Activated CD8-positive, alpha-beta memory T cell treated with anti-CD3 and anti-CD28 coated beads for 48 hours (primary cell): ENCODE data around the gene TBC1D32.
"Not testable (repeated sequence)": the region's sequence is repeated elsewhere in the genome, so short reads cannot be mapped to it uniquely, and the experiment has no call there.

Experiments
- DNase-seq, 3 experiments: peaks; one replicate each; pipeline ENCODE4 v3.0.0-alpha.2; 2020; ENCODE audit warnings: low read depth in 2 of 3, low spot score in 2 of 3

TBC1D32 gene

DNA sequence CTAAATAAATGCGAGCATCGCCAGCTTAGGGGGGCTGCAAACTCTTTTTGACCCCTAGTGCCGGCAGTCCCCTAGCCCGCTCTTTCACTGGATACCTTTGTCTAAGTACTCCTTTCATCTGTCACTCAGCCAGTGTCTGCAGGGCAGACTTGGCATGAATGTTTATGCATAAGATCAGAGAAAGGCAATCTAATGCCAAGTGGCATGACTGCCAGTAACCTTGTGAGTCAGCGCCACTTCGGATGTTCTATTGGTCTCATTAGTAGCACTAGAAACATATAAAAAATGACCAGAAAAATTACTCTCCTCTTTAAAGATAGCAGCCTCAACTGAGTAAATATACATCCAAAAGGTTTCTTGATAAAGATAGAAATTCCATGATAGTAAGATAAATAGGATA lies 192.2 kb downstream of the TBC1D32 start:
- DNase-seq, result no peak

- DNase-seq, result no peak
These were observed 198.9 kb downstream of the TBC1D32 start for GRCh38 chr6:121135425-121135824.

DNA sequence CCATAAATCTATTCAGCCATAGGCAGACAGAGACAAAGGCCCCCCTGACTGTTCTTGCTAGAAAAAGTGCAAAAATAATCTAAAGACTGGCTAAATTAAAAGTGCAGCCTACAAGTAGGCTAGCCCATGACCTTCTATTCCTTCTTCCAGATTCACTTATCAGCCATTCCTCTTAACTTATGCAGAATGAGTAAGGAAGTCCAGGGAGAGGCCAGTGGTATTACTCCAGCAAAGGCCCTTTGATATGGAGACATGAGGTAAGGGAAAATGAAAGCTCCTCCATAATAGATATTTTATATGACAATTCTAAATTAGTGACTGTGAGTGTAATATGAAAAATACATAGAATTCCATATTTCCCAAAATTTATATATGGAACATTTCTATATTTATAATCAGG lies 199.4 kb downstream of the TBC1D32 start:
- no peak for DNase-seq

DNA sequence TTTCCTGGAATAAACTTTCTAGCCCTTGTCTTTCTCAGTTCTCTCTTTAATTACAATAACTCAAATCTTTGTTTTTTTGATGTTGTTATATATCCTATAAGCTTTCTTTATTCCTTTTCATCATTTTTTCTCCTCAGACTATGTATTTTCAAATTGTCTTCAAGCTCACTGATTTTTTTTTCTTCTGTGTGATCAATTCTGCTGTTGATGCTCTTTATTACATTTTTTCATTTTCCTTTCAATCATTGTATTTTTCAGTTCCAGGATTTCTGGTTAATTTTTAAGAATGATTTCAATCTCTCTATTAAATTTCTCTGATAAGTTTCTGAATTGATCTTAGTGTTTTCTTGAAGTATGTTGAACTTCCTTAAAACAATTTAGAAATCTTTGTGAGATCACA lies 209.7 kb downstream of the TBC1D32 start:
- no peak for DNase-seq

DNA sequence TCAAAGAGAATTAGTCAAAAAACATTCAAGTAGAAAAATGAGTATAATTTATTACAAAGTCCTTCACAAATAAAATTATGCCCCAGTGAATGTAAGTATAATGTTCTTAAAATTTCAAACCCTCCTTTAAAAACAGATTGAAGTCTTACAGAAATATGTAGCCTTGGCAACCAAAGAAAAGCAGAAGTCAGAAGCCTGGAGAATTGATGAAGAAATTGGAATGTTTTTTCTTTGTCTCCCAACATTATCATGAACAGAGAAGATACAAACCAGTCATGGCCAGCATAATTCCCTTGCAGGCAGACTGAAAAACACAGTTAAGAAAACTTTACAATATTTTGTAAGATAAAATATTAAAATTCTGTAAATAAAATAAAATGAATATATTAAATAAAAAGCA lies 221.9 kb downstream of the TBC1D32 start:
- no peak for DNase-seq

DNA sequence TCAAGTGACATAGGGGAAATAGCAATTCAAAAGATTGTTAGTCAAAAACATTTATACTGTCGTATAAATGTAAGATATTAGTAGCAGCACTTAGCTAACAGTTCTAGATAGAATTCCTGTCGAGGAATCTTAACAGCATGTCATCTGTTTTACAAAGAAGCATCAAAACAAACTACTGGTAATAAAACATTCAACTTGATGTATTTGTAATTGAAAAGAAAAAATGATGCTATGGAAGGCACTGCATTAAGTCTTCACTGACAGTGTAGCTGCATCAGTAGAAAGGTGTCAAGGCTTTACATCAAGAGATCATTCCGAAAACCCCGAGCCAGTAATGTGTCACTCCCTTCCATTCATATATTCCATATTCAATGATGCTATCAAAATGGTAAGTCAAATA lies 223.5 kb downstream of the TBC1D32 start:
- DNase-seq, result no peak

DNA sequence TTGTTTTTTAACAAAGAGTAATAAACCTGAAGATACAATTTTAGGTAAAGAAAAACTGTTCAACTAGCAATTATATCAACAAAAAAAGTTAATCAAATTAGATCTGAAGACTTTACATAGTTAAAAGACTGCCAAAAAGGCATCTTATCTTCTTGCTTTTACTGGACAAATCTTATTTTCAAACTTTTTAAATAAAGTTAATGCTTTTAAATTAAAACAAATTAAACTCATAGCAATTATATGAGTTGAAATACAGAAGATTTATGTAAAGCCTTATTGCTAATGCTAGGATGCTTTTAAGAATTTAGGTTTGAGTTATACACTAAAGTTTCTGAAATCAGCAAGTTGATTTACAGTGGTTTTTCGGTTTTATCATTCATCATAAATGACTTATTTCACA lies 227.3 kb downstream of the TBC1D32 start:
- DNase-seq, result no peak

GRCh38 chr6:121105461-121105860 lies 228.8 kb downstream of the TBC1D32 start:
- no peak for DNase-seq

DNA sequence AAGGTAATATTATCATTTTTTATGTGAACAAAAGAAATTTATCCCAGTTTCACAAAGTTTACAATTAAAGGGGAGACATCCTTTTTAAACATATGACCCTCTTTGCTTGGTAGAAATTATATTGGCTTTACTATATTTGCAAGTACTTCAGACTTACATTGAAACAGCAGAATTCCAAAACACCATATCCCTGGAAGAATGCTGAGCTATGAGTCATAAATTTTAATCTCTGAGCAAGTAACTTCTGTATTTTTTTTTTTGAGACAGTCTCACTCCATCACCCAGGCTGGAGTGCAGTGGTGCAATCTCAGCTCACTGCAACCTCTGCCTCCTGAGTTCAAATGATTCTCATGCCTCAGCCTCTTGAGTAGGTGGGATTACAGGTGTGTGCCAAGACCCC lies 240.4 kb downstream of the TBC1D32 start:
- DNase-seq, result no peak

GRCh38 chr6:121090492-121090891 lies 243.8 kb downstream of the TBC1D32 start:
- no peak for DNase-seq

DNA sequence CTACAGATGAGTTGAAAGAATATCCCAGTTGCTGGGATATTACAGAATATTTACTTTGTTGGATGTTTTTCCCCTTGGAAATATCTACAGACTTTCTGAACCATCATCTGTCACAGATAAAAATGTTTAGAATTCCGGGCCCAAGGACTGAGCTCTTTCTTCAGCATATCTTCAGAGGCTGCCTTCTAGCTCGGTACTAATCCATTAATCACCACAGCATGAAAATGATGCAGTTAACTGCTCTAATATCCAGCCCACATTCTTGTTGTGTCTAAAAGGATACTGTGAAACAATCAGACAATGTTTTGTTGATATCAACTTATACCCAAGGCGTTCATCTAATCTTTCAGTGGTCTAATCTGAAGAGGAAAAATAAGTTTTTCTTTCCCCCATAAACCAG lies 247.4 kb downstream of the TBC1D32 start:
- DNase-seq, result no peak

DNA sequence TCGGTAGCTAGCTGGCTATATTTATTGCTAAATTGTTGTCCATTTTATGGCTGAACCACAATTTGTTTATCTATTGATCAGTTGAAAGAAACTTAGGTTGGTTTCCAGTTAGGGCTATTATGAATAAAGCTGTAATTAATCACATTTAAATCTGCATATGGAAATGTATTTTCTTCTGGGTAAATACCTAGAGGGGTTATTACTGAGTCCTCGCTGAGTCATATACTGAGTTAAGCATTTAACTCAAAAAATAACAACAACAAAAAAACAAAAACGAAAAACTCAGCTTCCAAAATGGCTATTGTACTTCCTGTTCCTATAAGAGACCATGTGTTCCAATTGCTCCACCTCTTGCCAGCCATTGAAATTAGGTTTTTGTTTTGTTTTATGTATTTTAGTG lies 258.2 kb downstream of the TBC1D32 start:
- no peak for DNase-seq

DNA sequence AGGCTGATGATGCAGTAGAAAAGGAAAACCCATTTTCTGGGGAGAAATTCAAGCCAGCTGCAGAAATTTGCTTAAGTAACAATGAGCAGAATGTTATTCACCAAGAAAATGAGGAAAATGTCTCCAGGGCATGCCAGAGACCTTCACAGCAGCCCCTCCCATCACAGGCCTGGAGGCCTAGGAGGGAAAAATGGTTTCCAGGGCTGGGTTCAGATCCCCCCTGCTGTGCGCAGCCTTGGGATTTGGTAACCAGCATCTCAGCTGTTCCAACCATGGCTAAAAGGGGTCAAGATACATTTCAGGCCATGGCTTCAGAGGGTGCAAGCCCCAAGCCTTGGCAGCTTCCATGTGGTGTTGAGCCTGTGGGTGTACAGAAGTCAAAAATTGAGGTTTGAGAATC lies 265.5 kb downstream of the TBC1D32 start:
- DNase-seq, result not testable (repeated sequence)

- no peak for DNase-seq
These were observed 266.9 kb downstream of the TBC1D32 start for GRCh38 chr6:121067381-121067780.

DNA sequence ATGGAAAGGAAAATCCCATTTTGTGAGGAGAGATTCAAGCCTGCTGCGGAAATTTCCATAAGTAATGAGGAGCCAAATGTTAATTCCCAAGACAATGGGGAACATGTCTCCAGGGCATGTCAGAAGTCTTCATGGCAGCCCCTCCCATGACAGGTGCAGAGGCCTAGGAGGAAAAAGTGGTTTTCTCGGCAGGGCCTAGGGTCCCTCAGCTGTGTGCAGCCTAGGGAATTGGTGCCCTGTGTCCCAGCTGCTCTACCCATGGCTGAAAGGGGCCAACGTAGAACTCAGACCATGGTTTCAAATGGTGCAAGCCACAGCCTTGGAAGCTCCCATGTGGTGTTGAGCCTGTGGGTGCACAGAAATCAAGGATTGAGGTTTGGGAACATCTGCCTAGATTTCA lies 269.9 kb downstream of the TBC1D32 start:
- no peak for DNase-seq

DNA sequence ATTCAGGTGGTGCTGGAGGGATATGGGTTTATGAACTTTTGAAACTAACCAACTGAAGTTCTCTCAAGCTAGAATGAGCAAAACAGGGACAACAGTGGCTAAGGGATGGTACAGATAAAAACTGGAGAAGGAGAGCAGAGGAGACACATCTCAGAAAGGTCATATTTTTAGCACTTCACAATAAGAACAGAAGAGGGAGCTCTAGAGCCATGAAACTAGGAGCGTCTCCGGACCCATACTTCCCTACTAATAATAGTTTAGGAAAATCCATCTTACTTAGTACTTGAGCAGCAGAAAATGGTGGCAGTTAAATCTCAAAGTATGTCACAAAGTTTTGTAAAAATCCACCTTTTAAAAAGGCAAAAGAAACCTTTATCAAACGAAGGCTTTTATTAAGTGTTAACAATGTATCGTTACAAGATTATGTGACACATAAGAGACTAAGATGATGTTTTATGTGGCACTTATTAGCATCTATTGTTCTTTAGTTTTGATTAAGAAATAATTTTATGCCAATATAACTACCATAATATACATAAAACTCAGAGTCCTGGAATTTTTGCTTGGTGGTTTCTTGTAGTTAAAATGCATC lies 278.6 kb downstream of the TBC1D32 start:
- no peak for DNase-seq

- DNase-seq, result not testable (repeated sequence)
These were observed 285.7 kb downstream of the TBC1D32 start for GRCh38 chr6:121048593-121048992.

DNA sequence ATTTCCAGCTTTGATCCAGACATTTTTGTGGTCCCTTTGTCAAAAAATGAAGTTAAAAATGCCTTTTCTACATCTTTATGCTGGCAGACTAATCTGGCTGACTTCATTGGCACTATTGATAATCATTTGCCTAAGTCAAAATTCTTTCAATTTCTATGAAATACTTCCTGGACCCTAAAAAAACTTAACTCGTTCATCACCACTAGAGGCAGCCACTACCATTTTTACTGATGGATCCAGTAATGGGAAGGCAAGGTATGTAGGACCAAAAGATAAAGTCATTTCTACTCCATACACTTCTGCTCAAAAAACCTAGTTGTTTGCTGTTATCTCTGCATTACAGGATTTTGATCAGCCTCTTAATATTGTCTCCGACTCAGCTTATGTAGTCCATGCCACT lies 289.4 kb downstream of the TBC1D32 start:
- DNase-seq, result not testable (repeated sequence)

DNA sequence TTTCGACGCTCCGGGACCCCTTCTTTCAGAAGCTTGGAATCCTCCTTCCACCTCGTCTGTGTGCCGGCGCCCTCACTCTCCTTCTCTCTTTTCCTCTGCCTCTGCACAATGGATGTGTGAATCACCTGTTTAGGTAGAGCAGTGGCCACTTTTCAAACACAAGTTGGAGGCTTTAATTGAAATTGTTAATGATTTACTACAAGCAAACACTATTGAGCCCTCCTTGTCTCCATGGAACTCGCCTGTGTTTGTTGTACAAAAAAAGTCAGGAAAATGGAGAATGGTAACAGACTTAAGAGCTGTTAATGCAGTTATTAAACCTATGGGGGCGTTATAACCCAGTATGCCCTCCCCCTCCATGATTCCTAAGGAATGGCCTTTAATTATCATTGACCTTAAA lies 290.6 kb downstream of the TBC1D32 start:
- not testable (repeated sequence) for DNase-seq

- not testable (repeated sequence) for DNase-seq
These were observed 291.1 kb downstream of the TBC1D32 start for GRCh38 chr6:121043211-121043610.

DNA sequence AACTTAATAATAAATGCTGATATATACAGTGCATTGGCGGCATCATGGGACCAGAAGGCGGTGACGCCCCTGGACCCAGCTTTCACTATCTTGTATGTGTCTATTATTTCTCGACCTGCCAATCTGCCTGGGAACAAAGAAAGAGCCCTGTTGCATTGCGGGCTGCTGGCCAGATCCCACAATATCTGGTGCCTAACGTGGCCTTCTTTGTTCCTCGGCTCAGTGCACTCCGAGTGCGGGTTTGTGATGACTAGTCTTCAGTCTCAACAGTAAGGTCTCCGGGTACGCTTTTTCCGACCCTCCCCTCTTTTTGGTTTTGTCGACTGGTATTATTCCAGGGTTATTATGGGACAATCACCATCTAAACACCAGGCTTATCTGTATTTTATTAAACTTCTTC lies 291.5 kb downstream of the TBC1D32 start:
- DNase-seq, result no peak

- no peak for DNase-seq
These were observed 293.4 kb downstream of the TBC1D32 start for GRCh38 chr6:121040831-121041230.

DNA sequence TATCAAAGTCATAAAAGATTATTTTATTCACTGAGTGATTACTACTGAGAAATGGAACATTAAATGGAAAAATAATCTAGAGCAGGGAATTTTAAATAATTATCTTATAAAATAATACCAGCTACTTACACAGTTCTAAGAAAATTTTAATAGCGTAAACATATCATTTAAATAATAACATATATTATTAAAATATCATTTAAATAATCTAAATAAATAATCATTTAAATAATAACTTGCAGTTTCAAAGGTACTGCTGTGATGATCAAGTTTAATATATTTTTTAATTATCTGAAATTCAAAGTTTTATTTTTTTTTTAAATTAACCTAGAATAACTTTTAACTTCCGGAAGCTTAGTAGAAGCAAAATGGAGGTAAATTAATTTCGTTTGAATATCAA lies 301.2 kb downstream of the TBC1D32 start:
- no peak for DNase-seq
